Neuronal stem cell (in vitro differentiated cells): Measurements from ENCODE around the gene RBMS3.

Experiments used
- DNase-seq: peaks from one replicate; pipeline ENCODE4 v3.0.0-alpha.2; 2013; ENCODE audit warnings: low spot score
- H2AFZ ChIP-seq: one replicate; pipeline ENCODE4 v1.6.1; 2013; ENCODE audit warnings: mild to moderate bottlenecking, low read length, inconsistent platforms
- H2AK5ac ChIP-seq: 2 replicates; pipeline ENCODE4 v1.6.1; 2013; ENCODE audit warnings: low read depth, mild to moderate bottlenecking, inconsistent platforms, low read length, moderate library complexity, mixed read lengths
- H2BK120ac ChIP-seq: 2 replicates; pipeline ENCODE4 v1.6.1; 2013; ENCODE audit warnings: low read depth, mild to moderate bottlenecking, inconsistent platforms, low read length, moderate library complexity, mixed read lengths
- H2BK12ac ChIP-seq: one replicate; pipeline ENCODE4 v1.6.1; 2013; ENCODE audit warnings: low read length, inconsistent platforms
- H2BK15ac ChIP-seq: 2 replicates; pipeline ENCODE4 v1.6.1; 2013; ENCODE audit warnings: mild to moderate bottlenecking, low read length, inconsistent platforms, mixed read lengths
- H2BK5ac ChIP-seq: one replicate; pipeline ENCODE4 v1.6.1; 2013; ENCODE audit warnings: inconsistent platforms, mild to moderate bottlenecking, low read length, moderate library complexity
- H3K14ac ChIP-seq: one replicate; pipeline ENCODE4 v1.6.1; 2013; ENCODE audit warnings: low read length, inconsistent platforms
- H3K18ac ChIP-seq: 2 replicates; pipeline ENCODE4 v1.6.1; 2013; ENCODE audit warnings: low read length, inconsistent platforms
- H3K23ac ChIP-seq: 2 replicates; pipeline ENCODE4 v1.6.1; 2013; ENCODE audit warnings: low read depth, mild to moderate bottlenecking, mixed read lengths, low read length, inconsistent platforms; ENCODE audit not compliant: poor library complexity
- H3K27ac ChIP-seq: replicated peaks from 3 replicates; pipeline ENCODE4 v1.5.1; 2013; ENCODE audit warnings: low read length, inconsistent platforms
- H3K27me3 ChIP-seq, 3 experiments: 2 replicates each; pipeline ENCODE4 v1.6.1; 2013; ENCODE audit warnings: low read length in 3 of 3, mild to moderate bottlenecking in 2 of 3, inconsistent platforms in 1 of 3, low read depth in 1 of 3, mixed read lengths in 1 of 3, moderate library complexity in 1 of 3; ENCODE audit not compliant: control insufficient read depth in 3 of 3, insufficient read depth in 3 of 3
- H3K36me3 ChIP-seq, 2 donors: replicated peaks in 1 of 2; 2 replicates each; pipeline ENCODE4 v1.6.1; 2013; ENCODE audit warnings: low read length in 2 of 2; ENCODE audit not compliant: control insufficient read depth in 2 of 2, insufficient read depth in 2 of 2
- H3K4ac ChIP-seq: 2 replicates; pipeline ENCODE4 v1.6.1; 2013; ENCODE audit warnings: inconsistent platforms, mild to moderate bottlenecking, low read length, moderate library complexity
- H3K4me1 ChIP-seq, 2 donors: 1 replicate in 1 of 2; 2 replicates in 1 of 2; pipeline ENCODE4 v1.6.1; 2013; ENCODE audit warnings: low read length in 2 of 2, low read depth in 1 of 2; ENCODE audit not compliant: control insufficient read depth in 2 of 2, insufficient read depth in 1 of 2
- H3K4me2 ChIP-seq: one replicate; pipeline ENCODE4 v1.6.1; 2013; ENCODE audit warnings: mild to moderate bottlenecking, low read length, inconsistent platforms; ENCODE audit not compliant: insufficient read depth, poor library complexity, severe bottlenecking
- H3K4me3 ChIP-seq, 2 donors: 2 replicates each; pipeline ENCODE4 v1.5.1; 2013; ENCODE audit warnings: low read length in 2 of 2, mild to moderate bottlenecking in 2 of 2, inconsistent platforms in 1 of 2, moderate library complexity in 1 of 2
- H3K79me1 ChIP-seq: one replicate; pipeline ENCODE4 v1.6.1; 2013; ENCODE audit warnings: low read depth, mild to moderate bottlenecking, inconsistent platforms, low read length, moderate library complexity
- H3K9ac ChIP-seq: one replicate; pipeline ENCODE4 v1.6.1; 2013; ENCODE audit warnings: mild to moderate bottlenecking, low read depth, low read length, inconsistent platforms; ENCODE audit not compliant: poor library complexity
- H3K9me3 ChIP-seq, 2 donors: replicated peaks in 1 of 2; 2 replicates each; pipeline versions ENCODE3 to v1.6.1; 2013; ENCODE audit warnings: low read length in 2 of 2, mild to moderate bottlenecking in 2 of 2, inconsistent platforms in 1 of 2, low read depth in 1 of 2, mixed read lengths in 1 of 2, moderate library complexity in 1 of 2; ENCODE audit not compliant: control insufficient read depth in 2 of 2, insufficient read depth in 1 of 2
- H4K8ac ChIP-seq: one replicate; pipeline ENCODE4 v1.6.1; 2013; ENCODE audit warnings: low read depth, mild to moderate bottlenecking, inconsistent platforms, low read length, moderate library complexity
- H4K91ac ChIP-seq: one replicate; pipeline ENCODE4 v1.6.1; 2013; ENCODE audit warnings: low read length, low read depth, mild to moderate bottlenecking, inconsistent platforms; ENCODE audit not compliant: poor library complexity
- WGBS, 2 donors: extraction: QIAGEN DNeasy Blood & Tissue Kit; methylation state at CpG; one replicate each; pipeline ENCODE4 v1.1.7; 2013; ENCODE audit warnings: missing lambda C conversion rate in 2 of 2, mixed read lengths in 1 of 2; ENCODE audit not compliant: insufficient read length in 2 of 2, insufficient replicate concordance in 1 of 2; ENCODE audit errors: extremely low coverage in 2 of 2; 5-methylcytosine and 5-hydroxymethylcytosine counted together

RBMS3 gene

GRCh38 chr3:29408676-29409075 lies 127.8 kb downstream of the RBMS3 start:
- H3K4ac ChIP-seq: no peak overlapping the region
- no peak overlapping the region for H2BK15ac ChIP-seq
- no peak overlapping the region for H2BK12ac ChIP-seq
- H3K36me3 ChIP-seq: no peaks in the 10 kb centered on the region
- no peak overlapping the region for H2BK5ac ChIP-seq
- H3K9me3 ChIP-seq: no peaks in the 10 kb centered on the region
- H3K4me2 ChIP-seq: no peak overlapping the region
- no peak overlapping the region for H4K8ac ChIP-seq
- no peak overlapping the region for H3K27ac ChIP-seq
- H4K91ac ChIP-seq: no peak overlapping the region
- peaks cover 0 to 5% of the 10 kb centered on the region in 2 donors for H3K4me1 ChIP-seq
- no peak for DNase-seq
- H3K14ac ChIP-seq: no peak overlapping the region
- no peaks in the 10 kb centered on the region for H3K27me3 ChIP-seq
- H2BK120ac ChIP-seq: no peak overlapping the region
- H2AFZ ChIP-seq: no peak overlapping the region
- no peak overlapping the region for H3K18ac ChIP-seq
- WGBS, 2 donors: no CpG with 5 or more reads among the region's 3 CpGs
- H3K9ac ChIP-seq: no peak overlapping the region
- H2AK5ac ChIP-seq: no peak overlapping the region
- H3K79me1 ChIP-seq: no peaks in the 10 kb centered on the region
- no peak overlapping the region for H3K4me3 ChIP-seq
- no peak overlapping the region for H3K23ac ChIP-seq

- Histone ChIP-seq H2AK5ac (no peak overlapping the region), H2BK120ac (no peak overlapping the region), H2BK15ac (no peak overlapping the region), H3K27me3 (no peaks in the 10 kb centered on the region), H3K9me3 (no peaks in the 10 kb centered on the region), H3K27ac (no peak overlapping the region), H3K9ac (no peak overlapping the region), H3K36me3 (no peaks in the 10 kb centered on the region), H3K4ac (no peak overlapping the region), H3K4me2 (no peak overlapping the region), H3K79me1 (no peaks in the 10 kb centered on the region), H4K91ac (no peak overlapping the region), H3K23ac (no peak overlapping the region), H4K8ac (no peak overlapping the region), H3K4me3 (no peak overlapping the region), H3K14ac (no peak overlapping the region), H2BK12ac (no peak overlapping the region), H3K18ac (no peak overlapping the region), H2BK5ac (no peak overlapping the region), H3K4me1 (peaks cover 0 to 5% of the 10 kb centered on the region in 2 donors), H2AFZ (no peak overlapping the region)
- no CpG with 5 or more reads among the region's 2 CpGs for WGBS, 2 donors
- DNase-seq: no peak
Measured at GRCh38 chr3:29409409-29409808, 128.5 kb downstream of the RBMS3 start.

GRCh38 chr3:29410220-29410619 lies 129.3 kb downstream of the RBMS3 start:
- H2BK5ac ChIP-seq: no peak overlapping the region
- WGBS, 2 donors: no CpG with 5 or more reads among the region's 3 CpGs
- H3K18ac ChIP-seq: no peak overlapping the region

GRCh38 chr3:29410660-29411405 lies 130.0 kb downstream of the RBMS3 start:
- no CpG with 5 or more reads among the region's 3 CpGs for WGBS, 2 donors
- Histone ChIP-seq H4K8ac (no peak overlapping the region), H3K18ac (no peak overlapping the region)

More at GRCh38 chr3:29410220-29410619, 129.3 kb downstream of the RBMS3 start:
- H2BK12ac ChIP-seq: no peak overlapping the region
- no peak overlapping the region for H2BK15ac ChIP-seq
- H2AFZ ChIP-seq: no peak overlapping the region
- no peak for DNase-seq
- peaks cover 0 to 5% of the 10 kb centered on the region in 2 donors for H3K4me1 ChIP-seq
- H2AK5ac ChIP-seq: no peak overlapping the region
- H3K4ac ChIP-seq: no peak overlapping the region
- H3K4me2 ChIP-seq: no peak overlapping the region
- no peaks in the 10 kb centered on the region for H3K27me3 ChIP-seq
- no peaks in the 10 kb centered on the region for H3K36me3 ChIP-seq
- no peak overlapping the region for H3K14ac ChIP-seq
- H4K8ac ChIP-seq: no peak overlapping the region
- H3K23ac ChIP-seq: no peak overlapping the region
- no peak overlapping the region for H3K4me3 ChIP-seq
- H3K9me3 ChIP-seq: no peaks in the 10 kb centered on the region
- no peak overlapping the region for H4K91ac ChIP-seq
- H2BK120ac ChIP-seq: no peak overlapping the region
- H3K9ac ChIP-seq: no peak overlapping the region
- no peak overlapping the region for H3K27ac ChIP-seq
- H3K79me1 ChIP-seq: no peaks in the 10 kb centered on the region

More at GRCh38 chr3:29410660-29411405, 130.0 kb downstream of the RBMS3 start:
- H2BK12ac ChIP-seq: no peak overlapping the region
- no peak overlapping the region for H4K91ac ChIP-seq
- H3K9ac ChIP-seq: no peak overlapping the region
- H3K27me3 ChIP-seq: no peaks in the 10 kb centered on the region
- no peak overlapping the region for H2AK5ac ChIP-seq
- no peak overlapping the region for H3K4ac ChIP-seq
- no peaks in the 10 kb centered on the region for H3K79me1 ChIP-seq
- no peak overlapping the region for H3K23ac ChIP-seq
- no peak overlapping the region for H3K4me3 ChIP-seq
- H2BK15ac ChIP-seq: no peak overlapping the region
- H3K14ac ChIP-seq: no peak overlapping the region
- H3K9me3 ChIP-seq: no peaks in the 10 kb centered on the region
- no peak overlapping the region for H2BK120ac ChIP-seq
- no peak overlapping the region for H3K4me2 ChIP-seq
- H2AFZ ChIP-seq: no peak overlapping the region
- no peaks in the 10 kb centered on the region for H3K36me3 ChIP-seq
- no peak for DNase-seq
- H3K27ac ChIP-seq: no peak overlapping the region
- no peak overlapping the region for H2BK5ac ChIP-seq
- peaks cover 0 to 5% of the 10 kb centered on the region in 2 donors for H3K4me1 ChIP-seq
